CD4-positive, alpha-beta T cell treated with Interleukin-6 for 4 hours (primary cell): ENCODE data around the gene PDE10A.
"Not testable (repeated sequence)": the region's sequence is repeated elsewhere in the genome, so short reads cannot be mapped to it uniquely, and the experiment has no call there.

Source experiments
- DNase-seq: peaks from one replicate; pipeline ENCODE4 v3.0.0-alpha.2; 2020; ENCODE audit warnings: mixed read lengths

Gene PDE10A

DNA sequence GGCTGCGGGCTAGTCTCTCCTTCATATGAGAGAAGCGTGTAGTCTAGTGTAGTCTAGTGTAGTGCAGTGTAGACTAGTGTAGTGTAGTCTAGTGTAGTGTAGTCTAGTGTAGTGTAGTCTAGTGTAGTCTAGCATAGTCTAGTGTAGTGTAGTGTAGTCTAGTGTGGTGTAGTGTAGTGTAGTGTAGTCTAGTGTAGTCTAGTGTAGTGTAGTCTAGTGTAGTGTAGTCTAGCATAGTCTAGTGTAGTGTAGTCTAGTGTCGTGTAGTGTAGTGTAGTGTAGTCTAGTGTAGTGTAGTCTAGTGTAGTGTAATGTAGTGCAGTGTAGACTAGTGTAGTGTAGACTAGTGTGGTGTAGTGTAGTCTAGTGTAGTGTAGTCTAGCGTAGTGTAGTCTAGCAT, 44.1 kb downstream of the PDE10A start:
- DNase-seq = not testable (repeated sequence)

DNA sequence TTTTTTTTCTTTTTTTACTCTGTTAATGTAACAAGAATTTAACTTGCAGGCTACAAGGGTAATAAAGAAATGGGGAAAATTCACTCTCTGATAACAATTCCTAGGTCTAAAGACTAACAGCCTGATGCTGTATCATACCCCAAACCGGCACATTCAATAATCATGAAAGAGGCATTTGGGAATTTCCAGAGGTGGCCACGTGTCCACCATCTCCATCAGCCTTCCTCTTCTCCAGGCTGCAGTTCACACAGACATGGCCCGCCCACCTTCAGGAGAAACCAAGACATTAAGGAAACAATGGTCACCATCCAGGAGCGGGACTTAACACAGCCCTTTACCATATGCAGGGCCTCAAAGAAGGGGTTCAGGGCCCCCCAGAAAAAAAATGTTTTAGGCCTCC, 44.8 kb downstream of the PDE10A start:
- DNase-seq = no peak

DNA sequence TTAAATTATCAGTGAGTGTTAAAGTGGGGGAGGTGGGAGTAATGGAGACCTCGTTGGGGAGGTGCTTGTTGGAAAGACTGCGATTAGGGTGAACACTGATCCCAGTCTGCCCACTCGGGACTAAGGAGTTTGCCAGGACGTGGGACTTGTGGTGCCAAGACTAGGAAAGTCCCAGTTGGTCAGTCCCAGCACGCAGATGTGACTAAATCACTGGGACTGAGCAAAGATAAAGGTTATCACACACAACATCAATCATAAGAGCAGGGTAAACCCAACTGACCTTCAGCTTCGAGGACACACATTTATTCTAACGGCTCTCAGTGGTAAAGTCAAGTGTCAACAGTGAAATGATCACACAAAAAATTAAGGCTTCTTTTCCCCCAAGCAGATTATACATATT, 45.5 kb downstream of the PDE10A start:
- no peak for DNase-seq

DNA sequence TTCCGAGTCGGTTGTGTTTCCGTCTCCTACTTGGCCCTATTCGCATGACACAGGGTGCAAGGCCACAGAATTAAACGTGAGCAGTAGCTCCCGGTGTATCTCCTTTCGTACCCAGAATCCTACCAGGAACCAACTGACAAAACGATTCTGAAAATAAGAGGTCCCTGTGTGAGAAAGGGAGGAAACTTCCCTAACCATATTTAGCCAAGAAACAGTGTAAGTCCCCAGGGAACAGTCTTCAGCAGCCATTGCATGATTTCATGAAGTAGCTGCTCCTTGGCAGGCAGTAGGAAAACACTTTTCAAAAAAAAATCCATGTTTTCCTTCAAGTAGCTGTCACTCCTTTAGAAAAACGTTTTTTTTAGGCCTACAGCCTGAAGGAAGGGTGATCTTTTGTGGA, 46.9 kb downstream of the PDE10A start:
- DNase-seq = no peak

GRCh38 chr6:165615636-165616035, 47.4 kb downstream of the PDE10A start:
- DNase-seq = no peak

GRCh38 chr6:165611294-165611693, 51.7 kb downstream of the PDE10A start:
- DNase-seq = no peak

GRCh38 chr6:165608577-165608976, 54.5 kb downstream of the PDE10A start:
- DNase-seq = not testable (repeated sequence)

GRCh38 chr6:165606740-165607008, 56.4 kb downstream of the PDE10A start:
- DNase-seq = no peak

- DNase-seq = no peak
These were observed 56.9 kb downstream of the PDE10A start for GRCh38 chr6:165605901-165606739.

- no peak for DNase-seq
These were observed 57.7 kb downstream of the PDE10A start for GRCh38 chr6:165605182-165605875.

DNA sequence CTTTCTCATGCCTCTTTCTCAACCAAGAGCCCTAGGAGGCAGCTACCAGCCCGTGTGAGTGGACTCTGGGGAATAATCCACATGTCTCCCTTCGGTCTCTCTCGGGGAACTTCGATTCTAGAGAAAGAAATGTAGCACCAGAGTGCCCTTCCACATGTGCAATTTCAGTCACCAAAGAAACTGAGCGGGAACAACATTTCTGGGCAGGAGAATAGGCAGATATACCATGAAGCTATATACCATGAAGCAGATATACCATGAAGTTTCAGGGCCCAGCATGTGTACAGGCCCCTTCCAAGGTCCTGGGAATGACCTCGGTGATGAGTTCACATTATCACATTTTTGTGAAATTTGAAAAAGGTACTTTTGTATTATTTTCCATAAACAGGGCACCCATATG, 60.8 kb downstream of the PDE10A start:
- no peak for DNase-seq

DNA sequence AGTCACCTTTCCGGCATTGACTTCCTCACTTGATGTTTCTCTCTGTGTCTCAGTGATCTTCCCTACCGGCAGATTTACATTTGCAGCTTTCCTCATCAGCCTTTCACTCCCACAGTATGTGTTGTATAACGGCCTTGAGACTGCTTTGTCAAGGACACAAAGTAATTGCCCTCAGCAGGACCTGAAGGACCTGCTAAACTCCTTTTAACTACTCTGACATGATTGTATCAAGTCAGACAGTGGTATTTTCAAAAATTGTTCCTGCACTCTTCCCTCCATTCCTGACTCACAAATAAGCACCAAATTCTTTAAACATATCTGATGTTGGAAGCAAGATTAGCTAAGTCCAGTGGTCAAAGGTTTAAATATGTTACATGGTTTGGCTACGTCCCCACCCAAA, 62.4 kb downstream of the PDE10A start:
- DNase-seq = no peak

DNA sequence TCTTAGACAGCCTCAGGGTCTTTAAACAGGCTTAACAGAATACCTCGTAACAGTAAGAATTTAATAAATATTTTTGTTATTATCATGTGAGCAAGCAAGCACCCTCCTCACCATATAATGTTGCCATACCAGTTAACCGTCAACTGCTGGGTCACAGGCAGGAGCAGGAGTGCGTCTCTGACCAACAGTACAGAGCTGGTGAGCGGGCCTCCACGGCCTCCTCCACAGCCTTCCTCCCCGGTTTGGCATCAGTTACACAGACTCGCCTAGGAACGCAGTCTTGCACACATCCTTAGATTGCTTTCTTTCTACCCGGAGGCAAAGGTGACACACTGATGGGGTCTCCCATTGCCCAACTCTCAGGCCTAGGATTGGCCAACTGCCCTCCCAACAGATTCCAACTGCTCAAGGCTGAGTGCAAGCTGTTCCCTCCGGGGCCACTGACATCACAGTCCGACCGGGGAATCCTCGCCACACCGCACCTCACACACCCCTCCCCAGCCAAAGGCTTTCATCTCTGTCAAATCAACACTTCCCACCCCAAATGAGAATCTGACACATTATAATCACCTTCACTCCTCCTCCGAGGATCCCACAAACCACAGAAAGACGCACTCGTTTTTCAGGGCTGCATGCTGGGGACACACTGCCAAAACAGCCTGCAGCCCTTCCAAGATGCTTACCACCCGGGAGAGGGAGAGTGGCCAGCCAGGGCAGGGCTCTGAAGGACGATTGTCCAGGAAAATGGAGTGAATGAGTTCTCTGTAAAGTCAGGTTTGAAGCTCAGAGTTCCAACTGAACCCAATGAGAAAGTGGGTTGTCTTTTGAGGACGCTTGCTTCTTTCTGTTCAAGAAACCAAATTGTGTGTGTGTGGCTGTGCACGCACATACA, 63.2 kb downstream of the PDE10A start:
- no peak for DNase-seq

GRCh38 chr6:165599121-165599520, 63.9 kb downstream of the PDE10A start:
- no peak for DNase-seq

DNA sequence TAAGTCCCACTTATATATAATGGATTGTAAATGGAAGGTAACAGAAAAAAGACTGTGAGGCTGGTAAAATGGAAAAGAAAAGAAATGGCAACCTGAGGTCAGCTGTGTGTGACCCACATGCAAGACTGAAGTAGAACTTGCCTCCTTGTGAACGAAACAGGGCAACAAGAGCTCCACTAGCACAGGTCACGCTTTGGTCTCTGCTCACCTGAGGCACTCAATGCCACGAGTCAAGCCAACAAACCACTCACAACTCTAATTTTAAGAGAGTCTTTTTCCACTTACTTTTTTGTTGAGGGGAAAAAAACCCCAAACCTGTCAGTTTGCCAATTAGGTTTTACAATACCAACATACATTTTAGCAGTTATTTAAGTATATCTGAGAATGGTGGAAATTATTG, 65.2 kb downstream of the PDE10A start:
- no peak for DNase-seq

DNA sequence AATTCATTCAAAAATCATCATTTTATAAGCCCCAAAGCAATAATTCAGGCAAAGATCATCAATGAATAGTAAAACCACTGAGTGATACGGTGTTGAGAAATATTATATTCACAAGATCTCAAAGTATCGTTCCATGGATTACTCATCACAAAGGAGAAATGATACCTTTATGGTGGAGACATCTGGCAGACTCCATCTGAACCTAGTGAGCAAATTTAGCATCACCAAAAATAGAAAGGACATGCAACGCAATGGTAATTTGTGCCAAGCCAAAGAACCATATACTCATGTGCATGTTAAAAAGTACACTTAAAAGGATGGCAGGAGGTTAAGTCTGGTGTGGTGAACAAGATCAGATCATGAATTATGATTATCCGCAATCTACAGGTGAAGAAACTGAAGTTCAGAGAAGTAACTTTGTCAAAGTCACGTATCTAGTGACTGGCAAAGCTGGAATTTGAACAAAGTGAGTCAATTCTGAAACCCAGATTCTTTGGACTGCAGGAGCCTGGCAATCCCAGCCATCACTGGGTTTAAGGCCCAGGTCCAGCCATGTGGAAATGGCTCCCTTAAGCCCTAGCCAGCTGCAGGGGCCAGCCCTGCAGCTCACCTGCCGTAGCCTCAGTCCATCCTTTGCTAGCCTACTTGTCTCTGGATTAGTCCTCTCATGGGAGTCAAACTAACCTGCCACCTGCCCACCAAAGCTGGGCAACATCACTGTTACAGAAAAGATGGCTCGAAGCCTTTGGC, 68.3 kb downstream of the PDE10A start:
- DNase-seq = no peak

GRCh38 chr6:165592947-165593346, 70.1 kb downstream of the PDE10A start:
- DNase-seq = not testable (repeated sequence)

DNA sequence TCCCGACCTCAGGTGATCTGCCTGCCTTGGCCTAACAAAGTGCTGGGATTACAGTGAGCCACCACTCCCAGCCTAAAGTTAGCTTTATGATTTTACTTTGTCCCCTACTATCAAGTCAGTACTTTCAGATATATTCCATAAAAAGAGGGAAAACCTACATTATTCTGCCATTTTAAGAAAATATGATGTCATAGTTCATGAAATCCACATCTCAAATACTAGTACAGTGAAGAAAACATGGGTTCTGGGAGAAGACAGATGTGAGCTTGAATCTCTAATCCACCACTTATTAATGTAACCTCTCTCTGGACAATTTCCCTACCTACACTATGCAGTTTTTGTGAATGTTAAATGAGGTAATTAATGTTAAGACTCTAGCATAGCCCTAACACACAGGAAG, 74.5 kb downstream of the PDE10A start:
- no peak for DNase-seq

DNA sequence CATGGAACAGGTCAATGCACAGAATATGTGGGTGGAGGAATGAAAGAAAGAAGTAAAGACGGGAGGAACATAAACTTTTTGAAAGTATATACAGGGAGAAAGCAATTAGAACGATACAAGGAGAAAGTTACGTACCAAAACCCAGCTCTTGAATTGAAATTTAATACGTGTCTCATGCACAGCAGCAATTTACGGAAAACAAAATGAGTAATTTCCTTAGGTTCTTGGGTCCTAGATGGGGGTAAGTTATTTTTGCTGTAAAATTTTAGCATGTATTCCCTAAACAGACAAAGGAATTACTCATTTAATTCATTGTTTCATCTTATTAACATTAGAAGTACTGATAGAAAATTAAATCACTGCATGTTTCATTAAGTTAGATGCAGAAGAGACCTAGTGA, 75.8 kb downstream of the PDE10A start:
- no peak for DNase-seq

GRCh38 chr6:165586706-165587105, 76.3 kb downstream of the PDE10A start:
- DNase-seq = no peak

DNA sequence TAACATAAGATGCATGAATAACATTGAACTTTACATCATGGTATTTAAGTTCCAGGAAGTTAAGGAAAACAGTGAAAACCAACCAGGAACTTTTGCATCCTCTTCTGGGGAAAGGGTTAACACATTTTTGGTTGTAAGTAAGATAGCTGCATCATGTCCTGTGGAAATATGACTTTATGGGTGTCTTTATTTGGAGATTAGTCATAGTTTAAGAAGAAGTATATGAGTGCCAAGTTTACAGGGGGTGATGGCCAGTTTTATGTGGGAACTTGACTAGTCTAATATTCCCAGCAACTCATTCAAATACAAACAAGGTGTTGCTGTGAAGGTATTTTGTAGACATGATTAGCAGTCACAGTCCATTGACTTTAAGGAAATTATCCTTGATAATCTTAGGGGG, 78.0 kb downstream of the PDE10A start:
- no peak for DNase-seq

GRCh38 chr6:165584541-165584940, 78.5 kb downstream of the PDE10A start:
- no peak for DNase-seq

- DNase-seq = no peak
These were observed 81.4 kb downstream of the PDE10A start for GRCh38 chr6:165581678-165582077.
